ENCODE measurements around the gene AIP. TPM values are rescaled to one million over a fixed set of nuclear protein-coding genes. Genes with fewer than 3 reads are reported as not detected.
"Not testable (repeated sequence)": the region's sequence is repeated elsewhere in the genome, so short reads cannot be mapped to it uniquely, and the experiment has no call there.

Gene AIP
- total RNA-seq, 1 experiment from 2014 or later, result 99.9 TPM

- peak; percentile 79 for DNase-seq (ENCODE audit: low spot score)
Measured at GRCh38 chr11:67468759-67469507, 13.9 kb upstream of the AIP start, which contains the start of gene TMEM134. TSS of gene TMEM134 (minus strand) at chr11:67469251. CDS start at chr11:67469192, 59 bp downstream.

DNA sequence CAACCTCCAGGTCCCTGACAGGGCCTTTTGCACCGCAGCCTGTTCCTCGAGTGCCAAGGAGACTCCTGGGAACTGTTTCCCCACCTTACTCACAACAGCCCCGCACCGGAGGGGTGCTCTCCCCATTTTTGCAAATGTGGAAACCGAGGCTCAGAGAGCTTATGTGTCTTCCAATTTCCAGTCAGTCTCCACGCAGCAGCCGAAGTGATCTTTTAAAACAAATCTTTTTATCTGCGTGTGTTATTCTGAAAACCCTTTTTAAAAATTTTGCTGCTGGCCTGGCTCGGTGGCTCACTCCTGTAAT lies 13.4 kb upstream of the AIP start:
- no peak for DNase-seq (ENCODE audit: low spot score)

DNA sequence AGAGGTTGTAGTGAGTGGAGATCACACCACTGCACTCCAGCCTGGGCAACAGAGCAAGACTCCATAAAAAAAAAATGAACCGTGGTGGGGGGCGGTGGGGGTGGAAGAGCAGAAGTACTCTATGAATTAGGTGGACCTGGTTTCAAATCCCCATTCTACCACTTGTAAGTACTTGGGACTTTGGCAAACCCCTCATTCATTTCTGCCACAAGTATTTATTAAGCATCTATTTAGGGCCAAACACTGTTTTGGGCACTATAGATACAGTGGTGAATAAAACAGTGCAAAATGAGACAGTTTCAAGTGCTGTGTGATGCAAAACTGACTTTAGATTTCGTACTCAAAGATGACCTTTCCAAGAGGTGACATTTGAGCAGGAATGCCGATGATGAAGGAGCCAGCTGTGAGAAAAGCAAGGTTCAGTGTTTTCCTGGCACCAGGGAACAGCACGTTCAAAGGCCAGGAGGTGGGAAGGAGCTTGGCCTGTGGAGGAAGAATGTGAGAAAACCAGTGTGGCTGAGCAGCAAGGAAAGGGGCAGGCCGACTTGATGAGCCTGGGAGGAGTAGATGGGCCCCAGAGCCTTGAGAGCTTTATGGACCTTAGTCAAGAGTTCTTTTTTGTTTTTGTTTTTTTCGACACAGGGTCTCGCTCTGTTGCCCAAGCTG lies 12.4 kb upstream of the AIP start:
- no peak for DNase-seq (ENCODE audit: low spot score)

GRCh38 chr11:67472882-67473281 lies 9.9 kb upstream of the AIP start:
- DNase-seq (ENCODE audit: low spot score), result no peak

- DNase-seq (ENCODE audit: low spot score), result not testable (repeated sequence)
Measured at GRCh38 chr11:67476692-67477091, 6.1 kb upstream of the AIP start.

DNA sequence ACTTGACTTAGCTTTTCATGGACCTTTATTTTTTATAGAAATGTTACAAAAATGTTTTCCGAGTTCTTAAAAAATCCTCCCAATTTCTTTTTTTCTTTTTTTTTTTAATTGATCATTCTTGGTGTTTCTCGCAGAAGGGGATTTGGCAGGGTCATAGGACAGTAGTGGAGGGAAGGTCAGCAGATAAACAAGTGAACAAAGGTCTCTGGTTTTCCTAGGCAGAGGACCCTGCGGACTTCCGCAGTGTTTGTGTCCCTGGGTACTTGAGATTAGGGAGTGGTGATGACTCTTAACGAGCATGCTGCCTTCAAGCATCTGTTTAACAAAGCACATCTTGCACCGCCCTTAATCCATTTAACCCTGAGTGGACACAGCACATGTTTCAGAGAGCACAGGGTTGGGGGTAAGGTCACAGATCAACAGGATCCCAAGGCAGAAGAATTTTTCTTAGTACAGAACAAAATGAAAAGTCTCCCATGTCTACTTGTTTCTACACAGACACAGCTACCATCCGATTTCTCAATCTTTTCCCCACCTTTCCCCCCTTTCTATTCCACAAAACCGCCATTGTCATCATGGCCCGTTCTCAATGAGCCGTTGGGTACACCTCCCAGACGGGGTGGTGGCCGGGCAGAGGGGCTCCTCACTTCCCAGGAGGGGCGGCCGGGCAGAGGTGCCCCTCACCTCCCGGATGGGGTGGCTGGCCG lies 5.3 kb upstream of the AIP start:
- not testable (repeated sequence) for DNase-seq (ENCODE audit: low spot score)

- no peak for DNase-seq (ENCODE audit: low spot score)
Measured at GRCh38 chr11:67482275-67482826, 475 bp upstream of the AIP start.

DNA sequence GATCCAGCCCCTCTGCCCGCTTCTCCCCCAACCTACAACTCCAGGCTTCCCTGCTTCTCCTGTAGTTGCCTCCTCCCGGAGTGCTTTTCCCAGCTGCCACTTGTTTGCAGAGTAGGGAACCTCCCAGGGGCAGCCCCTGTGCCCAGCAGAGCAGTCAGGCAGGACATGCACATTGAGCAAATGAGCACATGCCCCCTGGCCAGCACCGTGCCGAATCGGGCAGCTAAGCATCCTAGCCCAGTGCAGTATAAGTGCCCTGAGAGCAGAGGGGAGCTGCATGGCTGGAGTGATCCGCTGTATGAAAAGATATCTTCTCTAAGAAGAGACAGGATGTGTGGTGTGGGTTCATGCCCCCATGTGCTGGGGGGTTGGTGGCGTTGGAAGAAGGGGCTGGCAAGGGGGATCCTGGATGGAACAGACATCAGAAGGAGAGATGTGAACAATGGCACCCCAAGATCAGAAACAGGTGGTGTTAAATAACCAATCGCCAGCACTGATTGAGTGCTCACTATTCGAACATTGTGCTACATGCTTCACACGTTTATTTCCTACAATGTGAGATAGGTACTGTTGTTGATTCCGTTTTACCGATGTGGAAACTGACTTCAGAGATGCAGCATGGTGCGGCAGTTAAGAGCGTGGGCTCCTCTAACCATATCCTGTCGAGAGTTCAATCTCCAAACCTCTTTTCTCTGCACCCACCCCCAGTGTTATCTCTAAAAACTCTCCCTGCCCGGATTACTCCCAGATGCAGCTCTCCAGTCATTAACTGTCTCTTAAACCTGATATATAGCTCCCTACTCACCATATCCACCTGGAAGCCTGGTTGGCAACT lies 1.2 kb downstream of the AIP start:
- DNase-seq (ENCODE audit: low spot score), result no peak

- no peak for DNase-seq (ENCODE audit: low spot score)
Measured at GRCh38 chr11:67484847-67485311, 2.1 kb downstream of the AIP start.

GRCh38 chr11:67485873-67486361 lies 3.1 kb downstream of the AIP start:
- DNase-seq (ENCODE audit: low spot score), result not testable (repeated sequence)

DNA sequence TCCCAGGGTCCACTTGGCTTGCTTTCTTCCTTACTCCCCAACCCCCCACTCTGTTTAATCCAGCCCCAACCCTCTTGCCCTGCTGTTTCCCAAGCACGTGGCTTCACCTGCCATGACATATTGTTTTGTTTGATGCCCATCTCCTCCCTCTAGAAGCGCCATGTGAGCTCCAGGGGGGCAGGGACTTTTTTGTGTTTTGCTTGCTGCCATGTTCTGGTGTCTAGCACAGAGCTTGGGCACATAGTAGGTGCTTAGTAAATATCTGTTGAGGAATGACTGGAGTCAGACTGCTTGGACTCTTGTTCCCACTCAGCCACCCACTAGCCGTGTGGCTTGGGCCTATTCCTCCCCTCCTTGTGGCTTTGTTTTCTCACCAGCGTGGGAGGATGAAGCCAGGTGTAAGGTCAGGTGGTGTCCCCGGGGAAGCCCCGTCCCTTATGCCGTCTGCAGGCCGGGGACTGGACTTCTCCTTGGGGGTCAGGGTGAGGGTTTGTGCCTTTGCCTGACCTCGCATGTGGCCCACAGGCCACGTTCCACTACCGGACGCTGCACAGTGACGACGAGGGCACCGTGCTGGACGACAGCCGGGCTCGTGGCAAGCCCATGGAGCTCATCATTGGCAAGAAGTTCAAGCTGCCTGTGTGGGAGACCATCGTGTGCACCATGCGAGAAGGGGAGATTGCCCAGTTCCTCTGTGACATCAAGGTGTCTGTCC lies 3.8 kb downstream of the AIP start:
- DNase-seq (ENCODE audit: low spot score), result no peak

GRCh38 chr11:67489203-67489884 lies 6.5 kb downstream of the AIP start:
- DNase-seq (ENCODE audit: low spot score), result no peak

GRCh38 chr11:67489885-67490726 lies 7.3 kb downstream of the AIP start:
- DNase-seq (ENCODE audit: low spot score), result no peak

GRCh38 chr11:67490727-67491065 lies 7.9 kb downstream of the AIP start:
- no peak for DNase-seq (ENCODE audit: low spot score)

DNA sequence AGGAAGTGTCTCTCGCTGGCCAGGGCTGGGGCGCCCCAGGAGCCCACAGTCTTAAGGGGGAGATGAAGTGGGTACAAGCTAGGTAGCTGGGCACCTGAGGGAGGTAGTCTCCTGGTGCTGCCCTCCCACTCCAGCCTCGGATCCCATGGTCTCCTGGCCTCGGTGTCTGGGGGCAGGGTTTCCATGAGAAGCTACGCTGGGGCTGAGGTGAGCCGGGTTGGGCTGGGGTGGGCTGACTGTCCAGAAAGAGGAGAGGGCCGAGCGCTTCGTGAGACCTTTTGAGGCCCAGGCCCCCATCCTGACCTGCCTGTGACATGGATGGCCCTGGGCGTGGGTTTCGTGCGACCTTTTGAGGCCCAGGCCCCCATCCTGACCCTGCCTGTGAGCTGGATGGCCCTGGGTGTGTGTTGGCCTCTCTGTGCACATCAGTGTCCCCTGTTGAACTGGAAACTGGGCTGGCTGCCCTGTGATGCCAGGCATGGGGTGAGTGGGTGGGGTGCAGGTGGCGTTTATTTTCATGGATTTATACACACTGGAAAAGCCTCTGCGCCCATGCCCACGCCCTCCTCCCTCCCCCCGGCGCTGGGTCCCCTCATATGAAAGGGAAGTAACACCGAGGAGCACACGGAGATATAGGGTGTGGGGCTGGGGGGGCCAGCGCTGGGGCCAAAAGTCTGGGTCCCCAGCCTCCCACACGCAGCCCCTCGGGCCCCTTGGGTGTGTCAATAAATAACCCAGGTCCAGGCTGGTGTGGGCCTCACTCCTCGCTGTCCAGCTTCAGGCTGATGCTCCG lies 8.6 kb downstream of the AIP start:
- no peak for DNase-seq (ENCODE audit: low spot score)

DNA sequence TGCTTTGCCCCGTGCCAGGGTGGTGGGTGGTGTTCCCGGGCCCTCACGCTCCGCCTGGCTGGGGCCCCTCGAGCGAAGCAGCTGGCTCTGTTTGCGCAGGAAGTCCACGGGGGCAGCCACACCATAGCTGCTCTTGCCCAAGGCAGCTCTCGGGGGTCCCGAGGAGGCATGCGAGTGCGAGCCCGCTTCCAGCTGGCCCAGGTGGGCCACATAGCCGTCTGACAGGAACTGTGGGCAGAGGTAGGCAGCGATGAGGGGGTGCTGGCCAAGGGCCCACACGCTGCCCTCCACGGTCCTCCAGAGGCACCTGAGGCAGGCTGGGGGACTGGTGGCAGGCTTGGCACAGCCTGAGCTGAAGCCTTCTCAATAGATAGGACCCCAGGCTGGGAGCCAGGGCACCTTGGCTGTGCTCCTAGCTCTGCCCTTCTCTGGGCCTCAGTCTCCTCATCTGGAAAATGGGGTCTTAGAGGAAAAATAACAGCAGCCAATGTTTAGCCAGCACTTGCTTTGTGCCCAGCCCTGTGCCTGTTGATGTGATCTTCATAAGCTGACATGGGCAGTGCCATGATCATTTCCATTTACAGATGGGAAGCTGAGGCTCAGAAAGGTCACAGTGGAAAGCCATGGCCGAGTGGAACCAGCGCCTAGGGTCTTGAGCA lies 9.4 kb downstream of the AIP start:
- no peak for DNase-seq (ENCODE audit: low spot score)

GRCh38 chr11:67492801-67493547 lies 10.1 kb downstream of the AIP start:
- DNase-seq (ENCODE audit: low spot score), result no peak
